PC-3 (cell line): ENCODE measurements around the gene MEI4. TPM values are rescaled to one million over a fixed set of nuclear protein-coding genes. Genes with fewer than 3 reads are reported as not detected.

Experiments used
- ATAC-seq: fragments of 200-7000 bp; cut with Tn5 transposase; 2 replicates; pipeline ENCODE4 v1.9.1; 2020; ENCODE audit warnings: mild to moderate bottlenecking, moderate library complexity
- BruUV-seq: library from RNA; stranded (reverse); fragments of 400-500 nt; replicated peaks from 2 replicates; lab custom pipeline; 2021; lab: Mats Ljungman, UMichigan
- CTCF ChIA-PET: fragments of 300-600 bp; sonication (Branson Sonifier 250); formaldehyde crosslinking; loops from one replicate; lab custom pipeline; 2022; ENCODE audit warnings: antibody characterized with exemption; lab: Charles Lee
- POLR2A ChIA-PET: fragments of 300-600 bp; sonication (Branson Sonifier 250); formaldehyde crosslinking; loops from one replicate; lab custom pipeline; 2022; ENCODE audit warnings: antibody characterized with exemption; ENCODE audit not compliant: unreplicated experiment; lab: Charles Lee
- DNase-seq: peaks from one replicate; pipeline ENCODE4 v3.0.0-alpha.2; 2015
- H2AFZ ChIP-seq: fragments of 300-600 bp; sonication (generic); 2 replicates; pipeline ENCODE4 v1.6.0; 2016; ENCODE audit warnings: antibody characterized with exemption, low read length
- H3F3A ChIP-seq: fragments of 300-600 bp; sonication (generic); one replicate; pipeline ENCODE4 v1.6.0; 2017; ENCODE audit warnings: antibody characterized with exemption, low read length, control low read depth, mild to moderate bottlenecking; ENCODE audit not compliant: unreplicated experiment
- H3K27ac ChIP-seq: fragments of 300-600 bp; sonication (generic); 2 replicates; pipeline ENCODE4 v1.5.1; 2016; ENCODE audit warnings: mild to moderate bottlenecking, low read length
- H3K27me3 ChIP-seq: fragments of 300-600 bp; sonication (generic); 2 replicates; pipeline ENCODE4 v1.6.1; 2016; ENCODE audit warnings: low read length, mixed read lengths
- H3K36me3 ChIP-seq: fragments of 300-600 bp; sonication (generic); 2 replicates; pipeline ENCODE4 v1.6.1; 2016; ENCODE audit warnings: low read depth, mixed run types, low read length, mixed read lengths
- H3K4me1 ChIP-seq: fragments of 300-600 bp; sonication (generic); 2 replicates; pipeline ENCODE4 v1.5.1; 2016; ENCODE audit warnings: low read length; ENCODE audit not compliant: insufficient read depth
- H3K4me2 ChIP-seq: fragments of 300-600 bp; sonication (generic); 2 replicates; pipeline ENCODE4 v1.6.0; 2016; ENCODE audit warnings: low read length
- H3K4me3 ChIP-seq: fragments of 300-600 bp; sonication (generic); 2 replicates; pipeline ENCODE4 v1.5.1; 2016; ENCODE audit warnings: mild to moderate bottlenecking, low read length, mixed read lengths
- H3K79me2 ChIP-seq: fragments of 300-600 bp; sonication (generic); 2 replicates; pipeline ENCODE4 v1.6.1; 2017; ENCODE audit warnings: low read length, mixed read lengths
- H3K9ac ChIP-seq: fragments of 300-600 bp; sonication (generic); 2 replicates; pipeline ENCODE4 v1.6.0; 2016; ENCODE audit warnings: mild to moderate bottlenecking, low read length
- H3K9me2 ChIP-seq: fragments of 300-600 bp; sonication (generic); replicated peaks from 2 replicates; pipeline ENCODE4 v1.6.1; 2016; ENCODE audit warnings: mixed run types, low read length, mixed read lengths
- H3K9me3 ChIP-seq: fragments of 300-600 bp; sonication (generic); 2 replicates; pipeline ENCODE4 v1.6.1; 2016; ENCODE audit warnings: low read length, mixed read lengths
- H4K20me1 ChIP-seq: fragments of 300-600 bp; sonication (generic); 2 replicates; pipeline ENCODE4 v1.6.1; 2016; ENCODE audit warnings: low read length, mixed read lengths
- EZH2 ChIP-seq: fragments of 300-600 bp; sonication (generic); IDR thresholded peaks from one replicate; pipeline ENCODE4 v1.6.1; 2017; ENCODE audit warnings: antibody characterized with exemption, mild to moderate bottlenecking, low read length; ENCODE audit not compliant: unreplicated experiment
- EZH2phosphoT487 ChIP-seq: fragments of 300-600 bp; sonication (generic); IDR thresholded peaks from 2 replicates; pipeline ENCODE4 v1.6.1; 2018; ENCODE audit warnings: mild to moderate bottlenecking, antibody characterized with exemption, low read length, borderline replicate concordance
- intact Hi-C: fragments of 100-400 bp; cut with micrococcal nuclease; formaldehyde crosslinking; loops from 2 replicates; pipeline ENCODE4 v1.9.0; 2023
- total RNA-seq: library from RNA; depleted of rRNA; stranded (reverse); fragments of >200 nt; gene quantifications from 2 replicates; pipeline ENCODE4 v1.2.3, GENCODE V29; 2014
- TF ChIP-seq, protein P1 (sequence below): fragments of 300-600 bp; sonication (generic); conservative IDR thresholded peaks from 2 replicates; pipeline ENCODE4 v1.5.1; 2017; ENCODE audit warnings: antibody characterized with exemption, low read depth, mild to moderate bottlenecking, low read length

MEI4 gene
- total RNA-seq, 1 experiment from 2014 or later = not detected

- BruUV-seq = no TSS peak
- Histone ChIP-seq H3K79me2 (no peaks in the 10 kb centered on the region), H3K4me2 (no peak overlapping the region), H3K27ac (no peak overlapping the region), H3K27me3 (no peaks in the 10 kb centered on the region), H3K9me2 (no peaks in the 10 kb centered on the region), H4K20me1 (no peaks in the 10 kb centered on the region), H3K4me1 (no peaks in the 10 kb centered on the region), H3K4me3 (no peak overlapping the region), H3K9me3 (no peaks in the 10 kb centered on the region), H3K36me3 (no peaks in the 10 kb centered on the region), H2AFZ (no peak overlapping the region), H3F3A (no peaks in the 10 kb centered on the region), H3K9ac (no peak overlapping the region)
- no peak for TF ChIP-seq EZH2phosphoT487
- TF ChIP-seq EZH2 = no peak
- TF ChIP-seq, protein P1, sequence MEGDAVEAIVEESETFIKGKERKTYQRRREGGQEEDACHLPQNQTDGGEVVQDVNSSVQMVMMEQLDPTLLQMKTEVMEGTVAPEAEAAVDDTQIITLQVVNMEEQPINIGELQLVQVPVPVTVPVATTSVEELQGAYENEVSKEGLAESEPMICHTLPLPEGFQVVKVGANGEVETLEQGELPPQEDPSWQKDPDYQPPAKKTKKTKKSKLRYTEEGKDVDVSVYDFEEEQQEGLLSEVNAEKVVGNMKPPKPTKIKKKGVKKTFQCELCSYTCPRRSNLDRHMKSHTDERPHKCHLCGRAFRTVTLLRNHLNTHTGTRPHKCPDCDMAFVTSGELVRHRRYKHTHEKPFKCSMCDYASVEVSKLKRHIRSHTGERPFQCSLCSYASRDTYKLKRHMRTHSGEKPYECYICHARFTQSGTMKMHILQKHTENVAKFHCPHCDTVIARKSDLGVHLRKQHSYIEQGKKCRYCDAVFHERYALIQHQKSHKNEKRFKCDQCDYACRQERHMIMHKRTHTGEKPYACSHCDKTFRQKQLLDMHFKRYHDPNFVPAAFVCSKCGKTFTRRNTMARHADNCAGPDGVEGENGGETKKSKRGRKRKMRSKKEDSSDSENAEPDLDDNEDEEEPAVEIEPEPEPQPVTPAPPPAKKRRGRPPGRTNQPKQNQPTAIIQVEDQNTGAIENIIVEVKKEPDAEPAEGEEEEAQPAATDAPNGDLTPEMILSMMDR = no peak
- ChIA-PET POLR2A (no interaction called here), CTCF (no interaction called here)
- intact Hi-C loops = no loop called here
- ATAC-seq (no peak), DNase-seq (no peak)
Measured at GRCh38 chr6:77666846-77667245, 14.0 kb downstream of the MEI4 start.

DNA sequence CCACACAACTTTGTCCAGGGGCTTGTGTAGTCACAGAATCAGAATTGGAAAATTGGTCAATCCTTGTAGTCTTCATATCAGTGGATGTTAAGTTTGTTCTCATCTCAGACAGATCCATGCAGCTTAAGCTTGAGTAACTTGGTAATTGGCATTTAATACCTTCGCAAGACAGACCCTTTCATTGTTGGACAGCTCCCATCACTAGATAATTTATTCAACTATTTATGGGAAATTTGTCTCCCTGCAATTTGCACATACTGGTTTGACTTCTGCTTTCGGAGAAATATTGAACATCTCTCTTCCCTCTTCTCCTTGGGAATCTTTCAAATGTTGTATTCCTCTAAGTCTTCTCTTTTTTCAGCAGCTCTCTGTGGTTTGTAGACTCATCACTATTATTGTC lies 17.1 kb downstream of the MEI4 start:
- Histone ChIP-seq H3K9me2 (no peaks in the 10 kb centered on the region), H3K79me2 (no peaks in the 10 kb centered on the region), H3K4me3 (no peak overlapping the region), H4K20me1 (no peaks in the 10 kb centered on the region), H3K4me2 (no peak overlapping the region), H3K27me3 (no peaks in the 10 kb centered on the region), H3K27ac (no peak overlapping the region), H3K9ac (no peak overlapping the region), H3K36me3 (no peaks in the 10 kb centered on the region), H2AFZ (no peak overlapping the region), H3F3A (no peaks in the 10 kb centered on the region), H3K9me3 (no peaks in the 10 kb centered on the region), H3K4me1 (no peaks in the 10 kb centered on the region)
- ChIA-PET CTCF (no interaction called here), POLR2A (no interaction called here)
- ATAC-seq = no peak
- TF ChIP-seq EZH2 (no peak), EZH2phosphoT487 (no peak)
- TF ChIP-seq, protein P1 = no peak
- no TSS peak for BruUV-seq
- no peak for DNase-seq
- intact Hi-C loops = no loop called here

- ChIA-PET POLR2A (no interaction called here), CTCF (no interaction called here)
- H3K4me2 ChIP-seq = no peak overlapping the region
- H3K79me2 ChIP-seq = no peaks in the 10 kb centered on the region
- H3K9ac ChIP-seq = no peak overlapping the region
- no peak overlapping the region for H3K27ac ChIP-seq
- DNase-seq = no peak
- TF ChIP-seq EZH2phosphoT487 (no peak), EZH2 (no peak)
- TF ChIP-seq, protein P1 = no peak
- intact Hi-C loops = no loop called here
- ATAC-seq = no peak
- H4K20me1 ChIP-seq = no peaks in the 10 kb centered on the region
- H3K36me3 ChIP-seq = no peaks in the 10 kb centered on the region
- H3F3A ChIP-seq = no peaks in the 10 kb centered on the region
- no peaks in the 10 kb centered on the region for H3K9me3 ChIP-seq
- H3K4me3 ChIP-seq = no peak overlapping the region
- H3K27me3 ChIP-seq = no peaks in the 10 kb centered on the region
- no TSS peak for BruUV-seq
- no peaks in the 10 kb centered on the region for H3K4me1 ChIP-seq
- H3K9me2 ChIP-seq = no peaks in the 10 kb centered on the region
- no peak overlapping the region for H2AFZ ChIP-seq
Measured at GRCh38 chr6:77674211-77674610, 21.4 kb downstream of the MEI4 start.
